Middle frontal gyrus (tissue), 1 donor: Measurements from ENCODE around the gene ASB1.
"Not testable (repeated sequence)": the region's sequence is repeated elsewhere in the genome, so short reads cannot be mapped to it uniquely, and the experiment has no call there.

Experiments
- DNase-seq: peaks from one replicate; pipeline ENCODE4 v3.0.0-alpha.2; 2015; ENCODE audit warnings: low spot score; ENCODE audit errors: extremely low spot score

The ASB1 gene

GRCh38 chr2:238404406-238405216 is 22.1 kb upstream of the ASB1 start:
- DNase-seq, result no peak

- not testable (repeated sequence) for DNase-seq
Observed at GRCh38 chr2:238405217-238405555, 21.5 kb upstream of the ASB1 start.

DNA sequence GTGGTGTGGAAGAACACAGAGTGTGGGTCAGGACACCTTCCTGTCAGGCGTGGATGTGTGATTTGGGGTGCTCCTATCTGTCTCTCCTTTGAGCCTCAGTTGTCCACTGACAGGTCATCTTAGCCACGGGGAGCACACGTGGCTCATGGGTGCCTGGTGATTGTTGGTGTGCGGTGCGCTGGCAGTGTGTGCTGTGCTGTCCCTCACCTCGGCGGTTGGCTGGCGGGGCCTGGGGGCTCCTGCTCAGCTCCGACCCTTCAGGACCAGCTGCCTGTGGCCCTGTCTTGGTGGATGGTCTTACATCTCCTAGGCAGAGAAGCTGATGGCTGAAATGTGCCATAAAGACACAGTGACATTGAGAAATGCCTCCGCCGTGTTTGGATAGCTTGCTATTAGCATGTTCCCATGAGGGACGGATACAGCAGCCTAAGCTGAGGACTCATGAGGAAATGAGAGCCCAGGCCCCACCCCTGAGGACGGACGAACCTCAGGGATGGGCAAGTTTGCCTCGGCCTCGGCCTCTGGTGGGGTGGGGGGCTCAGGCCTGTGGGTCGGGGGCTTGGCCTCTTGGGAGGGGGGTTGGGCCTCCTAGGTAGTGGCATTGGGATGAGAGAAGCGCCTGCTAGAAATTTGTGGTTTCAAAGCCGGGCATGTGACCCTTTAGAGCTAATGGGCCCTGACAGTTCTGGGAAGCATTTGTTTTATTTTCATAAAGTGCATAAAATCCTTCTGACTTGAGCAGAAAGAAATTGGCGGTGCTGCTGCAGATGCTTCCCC is 20.3 kb upstream of the ASB1 start:
- DNase-seq, result no peak

- no peak for DNase-seq
Observed at GRCh38 chr2:238406998-238407285, 19.8 kb upstream of the ASB1 start.

DNA sequence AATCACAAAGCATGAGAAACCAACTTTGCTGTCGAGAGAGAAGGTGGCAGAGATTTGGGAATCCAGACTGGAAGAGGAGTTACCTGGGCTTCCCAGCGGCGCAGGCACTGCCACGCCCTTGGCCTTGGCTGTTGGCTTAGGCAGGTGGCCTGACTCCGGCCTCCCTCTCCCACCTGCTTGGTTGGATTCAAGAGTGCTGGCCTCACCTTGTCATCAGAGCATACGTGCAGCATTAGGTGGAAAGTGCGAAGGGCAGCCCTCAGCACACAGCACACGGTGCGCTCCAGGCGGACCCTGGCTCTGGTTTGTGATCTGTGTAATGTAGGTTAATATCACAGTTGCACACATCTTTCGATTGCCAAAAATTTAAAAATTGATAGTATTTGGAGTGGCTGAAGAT is 19.2 kb upstream of the ASB1 start:
- DNase-seq, result no peak

DNA sequence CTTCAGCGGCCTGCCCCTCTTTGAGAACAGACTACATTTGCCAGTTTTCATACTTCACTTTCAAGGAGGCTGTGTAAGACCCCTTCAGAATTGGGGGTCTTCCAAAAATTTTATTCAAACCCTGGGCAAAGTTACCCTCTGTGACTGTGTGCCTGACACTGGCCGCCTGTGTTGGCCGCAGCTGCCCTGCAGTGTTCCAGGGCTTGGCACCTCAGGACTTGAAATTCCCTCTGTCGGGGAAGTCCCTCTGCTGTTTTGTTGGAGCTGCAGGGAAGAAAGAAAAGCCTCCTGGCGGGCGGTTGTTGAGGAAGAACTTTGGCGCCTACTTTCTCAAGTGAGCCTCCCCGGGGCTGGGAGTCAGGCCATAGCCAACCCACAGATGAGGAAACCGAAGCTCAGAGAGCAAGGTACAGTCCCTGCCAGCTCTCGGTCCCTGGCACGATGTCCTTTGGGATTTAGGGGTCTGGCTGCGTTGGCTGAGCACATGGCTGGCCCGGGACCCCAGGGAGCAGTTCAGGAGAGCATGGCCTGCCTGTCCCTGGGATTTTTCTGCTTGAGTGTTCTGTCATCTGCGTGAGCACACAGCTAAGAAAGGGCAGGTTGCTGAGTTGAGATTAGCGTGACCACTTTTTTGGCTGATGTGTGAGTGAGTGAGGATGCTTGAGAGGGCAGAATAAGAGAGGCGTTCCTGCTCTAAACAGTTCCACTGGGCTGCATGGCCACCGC is 17.9 kb upstream of the ASB1 start:
- no peak for DNase-seq

DNA sequence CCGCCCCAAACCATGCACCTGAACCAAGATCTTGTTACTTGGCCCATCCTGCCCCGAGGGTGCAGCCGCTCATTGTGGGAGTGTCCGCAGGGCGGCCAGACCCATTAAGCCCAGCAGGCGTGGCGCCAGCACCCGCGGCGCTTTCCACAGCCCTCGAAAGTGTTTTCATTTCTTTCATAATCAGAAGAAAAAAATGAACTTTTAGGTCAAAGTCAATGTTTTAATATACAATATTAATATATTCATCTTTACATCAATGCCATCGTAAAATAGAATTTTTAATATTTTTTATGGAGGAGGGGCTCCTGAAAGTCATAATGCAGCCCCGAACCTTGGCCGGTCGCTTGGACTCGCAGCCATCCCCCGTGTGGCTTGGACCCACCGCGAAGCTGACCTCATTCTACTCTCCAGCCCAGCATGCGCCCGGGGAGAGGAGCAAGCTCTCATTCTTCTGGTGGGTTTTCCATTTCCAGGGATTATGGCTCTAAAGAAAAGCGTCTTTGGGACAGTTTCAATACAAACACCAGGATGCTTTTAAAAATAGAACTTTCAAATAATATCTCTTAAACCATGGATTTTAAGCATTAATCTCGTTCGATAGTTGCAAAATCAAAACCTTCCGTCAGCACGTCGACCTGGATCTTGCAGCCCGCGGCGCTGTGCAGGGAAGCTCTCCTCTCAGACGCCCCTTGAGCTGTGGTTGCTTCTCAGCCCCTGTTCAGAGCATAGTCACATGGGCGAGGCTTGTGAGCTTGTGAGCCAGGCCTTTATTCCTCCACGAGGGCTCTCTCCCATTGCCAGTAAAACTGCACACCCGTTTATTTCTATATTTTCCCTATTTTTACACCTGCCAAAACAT is 17.2 kb upstream of the ASB1 start:
- no peak for DNase-seq

- no peak for DNase-seq
Observed at GRCh38 chr2:238412067-238412767, 14.5 kb upstream of the ASB1 start.

DNA sequence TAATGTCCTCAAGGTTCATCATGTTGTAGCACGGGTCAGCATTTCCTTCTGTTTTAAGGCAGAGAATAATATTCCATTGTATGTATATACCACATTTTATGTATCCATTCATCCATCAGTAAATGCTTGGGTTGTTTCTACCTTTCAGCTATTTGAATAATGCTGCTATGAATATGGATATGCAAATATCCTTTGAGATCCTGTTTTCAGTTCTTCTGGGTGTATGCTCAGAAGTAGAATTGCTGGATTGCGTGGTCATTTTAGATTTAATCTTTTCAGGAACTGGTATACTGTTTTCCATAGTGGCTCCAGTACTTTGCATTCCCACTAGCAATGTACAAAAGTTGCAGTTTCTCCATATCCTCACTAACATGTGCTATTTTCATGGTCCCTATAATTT is 13.4 kb upstream of the ASB1 start:
- no peak for DNase-seq

DNA sequence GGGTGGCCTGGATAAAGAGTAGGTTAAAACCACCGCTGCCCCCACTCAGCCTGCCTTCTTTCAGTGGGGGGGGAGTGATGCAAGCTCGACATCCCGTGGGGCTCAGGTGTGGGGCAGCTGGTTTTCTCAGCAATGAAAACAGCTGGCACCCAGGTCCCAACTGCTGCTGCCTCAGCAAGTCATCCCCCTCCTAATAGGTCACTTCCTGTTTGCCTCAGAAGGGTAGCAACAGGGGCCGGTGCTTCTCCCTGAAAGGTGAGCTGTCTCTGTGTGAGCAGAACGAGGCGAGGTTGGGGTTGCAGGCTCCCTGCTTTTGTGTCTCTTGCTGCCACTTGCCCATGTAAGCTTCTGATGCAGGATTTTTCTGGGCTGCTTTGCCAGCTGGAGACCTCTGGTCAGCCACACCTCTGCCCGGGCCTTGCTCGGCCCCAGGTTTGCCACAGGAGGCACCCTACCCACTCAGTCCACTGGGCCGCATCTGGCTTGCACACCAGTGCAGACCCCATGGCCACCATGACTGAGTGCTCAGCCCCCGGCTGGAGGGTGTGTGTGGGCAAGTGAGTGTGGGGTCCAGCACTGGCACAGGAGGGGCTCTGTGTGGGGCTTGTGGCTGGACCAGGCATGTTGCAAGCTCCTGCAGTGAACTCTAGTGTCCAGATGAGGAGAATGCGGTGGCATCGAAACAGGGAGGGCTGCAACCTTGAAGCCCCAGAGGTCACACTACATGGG is 11.5 kb upstream of the ASB1 start:
- no peak for DNase-seq

GRCh38 chr2:238415893-238416292 is 10.8 kb upstream of the ASB1 start:
- no peak for DNase-seq

- no peak for DNase-seq
Observed at GRCh38 chr2:238418196-238418998, 8.3 kb upstream of the ASB1 start.

GRCh38 chr2:238418999-238419546 is 7.7 kb upstream of the ASB1 start:
- no peak for DNase-seq

DNA sequence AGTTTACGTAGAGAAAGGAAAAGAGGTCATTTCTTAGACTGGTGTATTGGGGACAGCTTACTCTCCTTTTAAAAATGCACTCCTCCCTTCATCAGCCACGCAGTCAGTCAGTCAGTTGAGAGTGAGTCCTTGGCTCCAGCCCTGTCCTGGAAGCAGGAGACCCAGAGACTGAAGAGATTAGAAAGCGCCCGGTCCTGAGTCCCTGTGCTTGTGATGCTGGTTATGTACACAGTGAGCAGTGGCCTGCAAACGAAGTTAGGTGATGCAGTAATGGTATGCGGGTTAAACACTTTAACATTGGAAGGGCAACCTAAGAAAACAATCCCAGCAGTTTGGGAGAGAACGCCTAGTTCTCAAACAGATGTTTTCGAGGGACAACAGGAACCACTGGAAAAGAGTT is 6.3 kb upstream of the ASB1 start:
- no peak for DNase-seq

GRCh38 chr2:238420878-238421694 is 5.6 kb upstream of the ASB1 start:
- no peak for DNase-seq

DNA sequence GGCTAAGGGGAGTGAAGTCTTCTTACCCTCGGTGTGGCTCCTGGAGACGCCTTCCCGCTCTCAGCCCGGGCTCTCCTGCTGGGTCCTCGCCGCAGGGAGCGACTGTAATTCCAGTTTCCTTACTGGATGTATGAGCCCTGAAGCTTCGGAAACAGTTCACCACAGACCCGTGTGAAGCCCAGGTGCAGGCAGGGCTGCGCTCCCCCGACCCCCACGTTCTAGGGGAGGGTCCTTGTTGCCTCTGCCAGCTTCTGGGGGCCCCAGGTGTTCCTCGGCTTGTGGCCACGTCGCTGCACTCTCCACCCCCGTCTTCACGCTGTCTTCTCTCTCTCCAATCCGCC is 5.1 kb upstream of the ASB1 start:
- no peak for DNase-seq

GRCh38 chr2:238422285-238422684 is 4.4 kb upstream of the ASB1 start:
- DNase-seq, result no peak

- DNase-seq, result no peak
Observed at GRCh38 chr2:238422940-238423339, 3.8 kb upstream of the ASB1 start.
